ENCODE data around the gene ARRB2.

DNA sequence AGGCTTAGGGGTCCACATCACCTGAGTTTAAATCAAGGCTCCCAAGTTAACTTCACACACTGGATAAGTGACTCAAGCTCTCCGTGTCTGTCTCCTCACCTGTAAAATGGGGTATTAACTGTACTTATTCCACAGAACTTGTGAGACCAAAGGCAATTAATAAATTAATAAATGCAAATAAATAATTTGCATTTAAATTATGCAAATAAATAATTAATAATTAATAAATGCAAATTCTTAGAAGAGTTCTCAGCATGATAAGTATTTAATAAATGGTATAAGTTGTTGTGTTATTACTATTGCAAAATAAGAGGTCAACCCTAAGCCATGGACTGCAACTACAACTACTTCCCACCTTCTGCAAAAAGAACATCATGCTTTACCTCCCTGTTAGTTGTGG lies 43.0 kb downstream of the ARRB2 start:
- TF ChIP-seq POLR2A (IDR thresholded peaks at IDR 0.05) (no peak), POLR2AphosphoS5 (IDR thresholded peaks at IDR 0.05; ENCODE audit: insufficient read depth in 1 of 2, low read depth in 1 of 2) (no peak)
- TF ChIP-seq, protein P1, sequence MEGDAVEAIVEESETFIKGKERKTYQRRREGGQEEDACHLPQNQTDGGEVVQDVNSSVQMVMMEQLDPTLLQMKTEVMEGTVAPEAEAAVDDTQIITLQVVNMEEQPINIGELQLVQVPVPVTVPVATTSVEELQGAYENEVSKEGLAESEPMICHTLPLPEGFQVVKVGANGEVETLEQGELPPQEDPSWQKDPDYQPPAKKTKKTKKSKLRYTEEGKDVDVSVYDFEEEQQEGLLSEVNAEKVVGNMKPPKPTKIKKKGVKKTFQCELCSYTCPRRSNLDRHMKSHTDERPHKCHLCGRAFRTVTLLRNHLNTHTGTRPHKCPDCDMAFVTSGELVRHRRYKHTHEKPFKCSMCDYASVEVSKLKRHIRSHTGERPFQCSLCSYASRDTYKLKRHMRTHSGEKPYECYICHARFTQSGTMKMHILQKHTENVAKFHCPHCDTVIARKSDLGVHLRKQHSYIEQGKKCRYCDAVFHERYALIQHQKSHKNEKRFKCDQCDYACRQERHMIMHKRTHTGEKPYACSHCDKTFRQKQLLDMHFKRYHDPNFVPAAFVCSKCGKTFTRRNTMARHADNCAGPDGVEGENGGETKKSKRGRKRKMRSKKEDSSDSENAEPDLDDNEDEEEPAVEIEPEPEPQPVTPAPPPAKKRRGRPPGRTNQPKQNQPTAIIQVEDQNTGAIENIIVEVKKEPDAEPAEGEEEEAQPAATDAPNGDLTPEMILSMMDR (IDR thresholded peaks at IDR 0.05), result no peak

All from vagina (tissue), 2 donors.